Activated naive CD8-positive, alpha-beta T cell treated with anti-CD3 and anti-CD28 coated beads, Interleukin-2, amount 10 ng/mL, durations not matched to agents 7 days and 5 days (primary cell): ENCODE data around the gene PSMC3IP. TPM values are rescaled to one million over a fixed set of nuclear protein-coding genes. Genes with fewer than 3 reads are reported as not detected.

Experiments
- ATAC-seq: fragments of 150-1000 bp; cut with Tn5 transposase; one replicate; pipeline ENCODE4 v1.10.0; 2021; ENCODE audit warnings: low read depth, moderate library complexity
- POLR2A ChIA-PET: fragments of 350-600 bp; sonication (Branson Sonifier 250); formaldehyde crosslinking; loops from one replicate; lab custom pipeline; 2021; ENCODE audit warnings: antibody characterized with exemption; lab: Charles Lee
- DNase-seq: peaks from one replicate; pipeline ENCODE4 v3.0.0; 2021
- H3K27ac Mint-ChIP-seq: one replicate; pipeline ENCODE4 v1.8.0; 2022; ENCODE audit warnings: mild to moderate bottlenecking, mixed read lengths
- H3K27me3 Mint-ChIP-seq: one replicate; pipeline ENCODE4 v1.8.0; 2022; ENCODE audit warnings: mild to moderate bottlenecking, moderate library complexity, mixed read lengths
- H3K36me3 Mint-ChIP-seq: one replicate; pipeline ENCODE4 v1.8.0; 2021; ENCODE audit warnings: mild to moderate bottlenecking, mixed read lengths
- H3K4me1 Mint-ChIP-seq: one replicate; pipeline ENCODE4 v1.8.0; 2021; ENCODE audit warnings: mixed read lengths
- H3K4me3 Mint-ChIP-seq: one replicate; pipeline ENCODE4 v1.8.0; 2022; ENCODE audit warnings: mild to moderate bottlenecking, moderate library complexity, mixed read lengths
- H3K9me3 Mint-ChIP-seq: one replicate; pipeline ENCODE4 v1.8.0; 2021; ENCODE audit warnings: mixed read lengths
- total RNA-seq, 2 experiments: library from RNA; stranded (reverse); gene quantifications; one replicate each; pipeline ENCODE4 v1.2.3, GENCODE V29; 2021

Gene PSMC3IP
- total RNA-seq, 2 experiments from 2014 or later: 15.9 to 16.9 TPM

DNA sequence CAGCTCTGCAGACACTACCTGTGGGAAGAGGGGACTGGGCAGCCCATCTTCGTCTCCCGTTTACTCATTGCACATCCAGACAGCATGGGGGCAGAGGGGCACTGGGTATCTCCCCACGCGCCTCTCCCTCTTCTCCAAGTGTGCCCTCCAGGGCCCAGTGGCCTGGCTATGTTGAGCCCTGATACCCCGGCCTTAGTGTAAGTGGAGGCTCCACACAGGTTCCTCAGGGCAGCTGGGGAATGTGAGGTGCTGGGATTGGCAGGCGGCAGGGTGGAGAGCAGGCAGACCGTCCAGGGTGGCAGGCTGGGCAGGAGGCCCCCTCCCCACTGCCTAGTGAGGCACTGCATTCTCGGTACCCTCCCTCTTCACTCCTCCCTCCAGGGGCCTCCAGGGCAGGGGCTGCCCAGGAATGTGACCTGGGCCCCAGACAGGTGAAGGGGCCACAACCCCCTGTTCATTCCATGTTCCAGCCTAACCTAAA is 54.7 kb downstream of the PSMC3IP start:
- Mint-ChIP-seq H3K4me3 (no peak overlapping the region), H3K27ac (no peak overlapping the region), H3K4me1 (peaks cover 13% of the 10 kb centered on the region), H3K36me3 (no peaks in the 10 kb centered on the region), H3K27me3 (peaks cover 3% of the 10 kb centered on the region), H3K9me3 (no peaks in the 10 kb centered on the region)
- ATAC-seq: no peak
- POLR2A ChIA-PET: no interaction called here
- DNase-seq: no peak

Other genes with a start within 250 kb of the PSMC3IP start
- gene STAT3, start 189.3 kb downstream of the PSMC3IP start, total RNA-seq: 100 to 1,000 TPM; 128 to 131 TPM
- gene CAVIN1, start 154.5 kb downstream of the PSMC3IP start, total RNA-seq: 1 to 10 TPM; 5.1 to 5.3 TPM
- 1 to 10 TPM; 8.1 TPM for gene ATP6V0A1, start 118.9 kb downstream of the PSMC3IP start, total RNA-seq
- gene NAGLU, start 41.5 kb downstream of the PSMC3IP start, total RNA-seq: 10 to 100 TPM; 22.9 to 23.9 TPM
- gene HSD17B1, start 24.8 kb downstream of the PSMC3IP start, total RNA-seq: 1 to 10 TPM; 1.2 TPM
- gene COASY, start 15.6 kb downstream of the PSMC3IP start, total RNA-seq: 10 to 100 TPM; 83.3 to 98.1 TPM
- gene MLX, start 10.6 kb downstream of the PSMC3IP start, total RNA-seq: 10 to 100 TPM; 62.9 to 64.9 TPM
- gene RETREG3, start 31.6 kb upstream of the PSMC3IP start, total RNA-seq: 10 to 100 TPM; 82.2 to 82.3 TPM
- 10 to 100 TPM; 55.6 to 57.6 TPM for gene TUBG1, start 32.0 kb upstream of the PSMC3IP start, total RNA-seq
- 10 to 100 TPM; 17.0 to 19.2 TPM for gene TUBG2, start 81.6 kb upstream of the PSMC3IP start, total RNA-seq
- gene PLEKHH3, start 99.3 kb upstream of the PSMC3IP start, total RNA-seq: 1 to 10 TPM in 1 of 2 experiments, under 1 TPM in 1; 0.94 to 1.8 TPM
- under 1 TPM; 0.33 to 0.57 TPM for gene CCR10, start 104.1 kb upstream of the PSMC3IP start, total RNA-seq
- gene CNTNAP1, start 104.8 kb upstream of the PSMC3IP start, total RNA-seq: 1 to 10 TPM; 3.6 to 4.6 TPM
- 10 to 100 TPM; 83.1 to 98.4 TPM for gene EZH1, start 167.3 kb upstream of the PSMC3IP start, total RNA-seq
- gene RAMP2, start 183.5 kb upstream of the PSMC3IP start, total RNA-seq: not detected
- 10 to 100 TPM; 61.0 to 63.5 TPM for gene VPS25, start 195.7 kb upstream of the PSMC3IP start, total RNA-seq
- gene WNK4, start 202.9 kb upstream of the PSMC3IP start, total RNA-seq: under 1 TPM; 0.43 to 0.78 TPM
- gene COA3, start 221.0 kb upstream of the PSMC3IP start, total RNA-seq: 10 to 100 TPM; 37.0 to 38.5 TPM
- under 1 TPM in 1 of 2 experiments, not detected in 1; 0.45 TPM for gene CNTD1, start 221.1 kb upstream of the PSMC3IP start, total RNA-seq
- 10 to 100 TPM; 94.5 to 95.9 TPM for gene BECN1, start 246.6 kb upstream of the PSMC3IP start, total RNA-seq